ENCODE results near the gene CNTFR. TPM values are rescaled to one million over a fixed set of nuclear protein-coding genes. Genes with fewer than 3 reads are reported as not detected.
A peak's percentile ranks its signal among the peaks of the same experiment; 100 is the strongest.

Gene CNTFR
- polyA plus RNA-seq, 1 donor, result 34.6 TPM

DNA sequence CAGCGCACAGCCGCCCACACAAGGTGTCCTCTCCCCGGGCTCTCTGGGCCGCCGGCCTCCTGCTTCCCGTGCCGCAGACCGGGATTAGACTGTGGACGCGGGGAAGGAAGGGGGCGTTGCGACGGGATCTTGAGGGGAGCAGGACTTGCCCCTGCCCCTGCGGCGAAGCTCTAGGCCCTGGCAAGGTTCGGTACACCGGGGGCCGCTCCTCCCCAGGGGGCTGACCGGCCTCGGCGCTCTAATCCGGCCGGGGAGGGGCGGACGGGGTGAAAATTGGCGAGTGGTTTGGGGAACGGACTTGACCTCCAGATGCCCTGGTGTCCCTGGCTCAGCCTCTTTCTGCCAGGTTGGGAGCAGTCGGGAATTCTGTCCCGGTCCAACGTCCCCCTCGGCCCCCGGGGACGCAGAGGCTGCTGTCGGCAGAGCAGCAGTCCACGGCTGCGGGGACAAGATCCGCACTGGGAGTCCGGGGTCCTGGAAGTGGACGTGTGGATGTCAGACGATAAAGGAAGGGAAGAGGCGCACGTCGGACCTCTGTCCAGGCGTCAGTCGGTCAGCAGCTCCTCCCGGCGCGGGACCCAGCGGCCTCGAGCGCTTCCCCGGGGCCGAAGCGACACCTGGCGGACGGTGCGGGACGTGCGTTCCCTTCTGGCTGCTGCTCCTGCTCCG lies 1.9 kb upstream of the CNTFR start:
- no peak for DNase-seq

GRCh38 chr9:34590381-34591247 lies 1.1 kb upstream of the CNTFR start:
- no peak for DNase-seq

DNA sequence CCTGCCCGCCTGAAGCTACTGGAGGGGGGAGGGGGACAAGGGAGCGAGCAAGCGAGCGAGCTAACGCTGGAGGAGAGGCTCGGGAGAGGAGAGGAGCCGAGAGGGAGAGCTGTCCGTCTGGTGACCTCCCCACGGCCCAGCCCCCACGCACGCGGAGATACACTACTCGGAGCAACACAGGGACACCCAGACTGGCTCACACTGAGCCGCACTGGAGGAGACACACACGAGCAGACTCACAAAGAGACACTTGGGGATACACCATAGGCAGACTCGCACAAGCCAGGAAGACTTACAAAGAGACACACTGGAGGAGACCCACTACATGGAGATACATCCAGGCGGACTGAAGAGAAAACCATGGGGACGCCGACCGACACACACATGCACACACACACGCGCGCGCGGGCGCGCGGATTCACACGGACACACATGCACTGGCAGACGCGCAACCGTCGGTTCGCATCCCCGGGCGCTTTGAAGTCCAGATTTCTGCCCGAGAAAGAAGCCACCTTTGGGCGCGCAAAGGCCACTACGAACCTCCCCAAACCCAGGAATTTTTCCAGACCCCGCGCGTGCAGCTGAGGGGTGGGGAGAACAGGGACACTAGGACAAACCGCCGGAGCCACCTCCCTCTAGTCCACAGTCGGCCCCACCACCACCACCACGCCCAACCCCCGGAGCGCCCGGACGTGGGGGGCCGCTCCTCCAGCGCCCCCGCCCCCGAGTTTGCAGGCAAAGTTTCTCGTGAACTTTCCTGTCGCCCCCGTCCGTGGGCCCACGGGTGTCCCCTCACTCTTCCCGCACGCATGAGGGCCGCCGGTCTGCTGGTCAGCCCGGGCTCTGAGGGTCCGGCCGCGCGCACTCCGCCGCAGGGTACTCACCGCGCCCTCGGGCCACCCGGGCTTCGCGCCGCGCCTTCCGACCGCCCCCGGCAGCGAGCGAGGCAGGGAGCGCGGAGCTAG lies 571 bp downstream of the CNTFR start:
- DNase-seq, result no peak

DNA sequence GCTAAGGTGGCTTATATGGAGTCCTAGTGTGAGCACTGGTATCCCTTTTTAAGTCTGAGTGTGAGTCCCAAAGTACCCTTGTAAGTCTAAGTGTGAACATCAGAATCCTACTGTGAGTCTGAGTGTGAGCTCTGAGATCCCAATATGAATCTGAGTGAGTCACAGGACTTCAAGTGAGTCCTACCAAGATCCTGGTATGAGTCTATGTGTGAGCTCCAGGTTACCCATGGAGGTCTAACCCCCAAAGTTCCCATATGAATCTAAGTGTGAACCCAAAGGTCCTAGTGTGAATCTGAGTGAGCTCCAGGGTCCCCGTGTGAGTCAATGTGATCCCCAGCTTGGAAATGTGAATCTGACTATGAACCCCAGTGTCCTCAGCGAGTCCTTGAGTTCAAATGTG lies 2.3 kb downstream of the CNTFR start:
- DNase-seq, result no peak

GRCh38 chr9:34585946-34586669 lies 3.4 kb downstream of the CNTFR start:
- no peak for DNase-seq

DNA sequence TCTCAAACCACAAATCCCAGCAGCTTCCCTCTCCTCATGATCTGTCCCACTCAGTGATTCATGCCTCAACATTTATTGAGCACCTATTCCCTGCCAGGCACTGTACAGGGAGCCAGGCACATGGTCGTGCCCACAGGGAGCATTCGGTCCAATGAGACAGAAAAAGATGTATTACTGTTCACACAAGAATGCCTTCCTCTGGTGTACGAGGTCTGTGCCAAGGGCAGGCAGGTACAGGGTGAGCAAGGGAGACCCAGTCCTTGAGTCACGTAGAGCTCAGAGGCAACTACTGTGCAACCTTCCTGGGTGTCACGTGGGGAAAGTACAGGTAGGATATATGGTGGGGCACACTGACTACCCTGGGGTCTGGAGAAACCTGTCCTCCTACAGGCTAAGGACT lies 4.6 kb downstream of the CNTFR start:
- DNase-seq, result no peak

GRCh38 chr9:34582787-34583186 lies 6.7 kb downstream of the CNTFR start:
- no peak for DNase-seq

- DNase-seq, result no peak
Observed at GRCh38 chr9:34581318-34581717, 8.2 kb downstream of the CNTFR start.

- DNase-seq, result no peak
Observed at GRCh38 chr9:34580358-34580757, 9.2 kb downstream of the CNTFR start.

- no peak for DNase-seq
Observed at GRCh38 chr9:34579808-34580163, 9.7 kb downstream of the CNTFR start.

DNA sequence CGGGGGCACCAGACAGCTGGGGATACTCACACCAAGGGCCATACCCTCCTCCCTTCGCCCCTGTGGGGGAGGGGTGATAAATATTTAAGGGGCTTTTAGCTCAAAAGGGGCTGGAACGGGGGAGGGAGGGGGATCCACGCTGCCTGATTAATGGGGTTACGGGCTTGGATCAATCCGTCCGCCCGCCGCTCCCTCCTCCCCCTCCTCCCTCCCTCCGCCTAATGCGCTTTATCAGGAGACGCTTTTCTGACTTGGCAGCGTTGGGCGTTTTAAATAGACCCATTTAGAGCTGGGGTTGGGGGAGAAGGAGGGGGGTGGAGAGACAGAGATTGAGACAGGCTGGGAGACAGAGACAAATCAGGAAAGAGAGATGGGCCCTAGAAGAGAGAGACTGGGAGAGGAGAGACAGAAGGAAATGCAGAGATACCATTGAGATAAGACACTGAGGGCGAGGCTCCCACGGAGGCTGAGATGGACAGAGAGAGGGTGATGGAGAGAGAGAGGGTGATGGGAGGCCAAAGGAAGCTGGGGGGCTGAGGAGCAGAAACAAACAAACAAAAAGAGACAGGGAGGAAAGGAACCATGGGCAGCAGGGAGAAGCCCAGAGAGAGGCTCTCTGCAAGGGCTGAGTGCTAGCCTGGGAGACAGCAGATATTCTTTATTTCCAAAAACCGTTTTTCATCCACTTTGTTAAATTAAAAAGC lies 10.3 kb downstream of the CNTFR start:
- no peak for DNase-seq

DNA sequence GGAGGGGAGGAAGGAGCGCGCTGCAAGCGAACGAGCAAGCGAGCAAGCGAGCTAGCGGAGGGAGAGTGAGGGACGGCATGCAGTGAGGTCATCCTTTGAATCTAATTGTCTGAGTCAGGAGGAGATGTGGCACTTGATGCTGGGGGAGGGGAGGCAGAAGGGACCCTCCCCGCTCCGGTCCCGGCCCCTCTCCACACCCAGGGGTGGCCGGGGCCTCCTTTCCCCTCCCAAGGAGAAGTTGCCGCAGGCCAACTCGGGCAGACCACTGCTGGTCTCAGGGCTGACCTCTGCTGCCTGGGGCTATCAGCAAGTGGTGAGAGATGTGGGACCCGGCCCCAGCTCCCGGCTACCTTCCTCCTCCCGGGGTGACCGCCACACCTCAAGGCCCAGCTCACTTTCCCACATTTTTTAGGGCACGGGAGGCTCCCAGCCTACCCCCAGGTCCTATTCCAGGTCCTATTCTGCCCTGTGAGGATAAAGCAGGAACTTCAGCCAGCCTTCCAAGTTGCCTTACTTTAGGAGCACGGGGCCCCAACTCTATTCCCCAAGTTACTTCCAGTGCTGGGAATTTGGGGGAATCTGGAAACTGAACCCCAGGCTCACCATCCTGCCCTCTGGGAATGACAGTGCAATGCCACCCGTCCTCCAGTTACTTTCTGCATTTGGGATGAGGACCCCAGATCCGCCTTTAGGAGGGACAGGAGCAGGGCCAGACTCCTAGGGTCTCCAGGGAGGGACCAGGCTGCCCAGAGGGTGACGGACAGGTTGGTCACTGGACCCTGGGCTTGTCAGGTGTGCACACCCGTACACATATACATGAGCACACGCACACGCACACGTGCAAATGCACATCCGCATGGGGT lies 11.1 kb downstream of the CNTFR start:
- no peak for DNase-seq

- peak; percentile 83 for DNase-seq
Observed at GRCh38 chr9:34577400-34578240, 11.9 kb downstream of the CNTFR start.

GRCh38 chr9:34576597-34577399 lies 12.7 kb downstream of the CNTFR start:
- DNase-seq, result no peak

DNA sequence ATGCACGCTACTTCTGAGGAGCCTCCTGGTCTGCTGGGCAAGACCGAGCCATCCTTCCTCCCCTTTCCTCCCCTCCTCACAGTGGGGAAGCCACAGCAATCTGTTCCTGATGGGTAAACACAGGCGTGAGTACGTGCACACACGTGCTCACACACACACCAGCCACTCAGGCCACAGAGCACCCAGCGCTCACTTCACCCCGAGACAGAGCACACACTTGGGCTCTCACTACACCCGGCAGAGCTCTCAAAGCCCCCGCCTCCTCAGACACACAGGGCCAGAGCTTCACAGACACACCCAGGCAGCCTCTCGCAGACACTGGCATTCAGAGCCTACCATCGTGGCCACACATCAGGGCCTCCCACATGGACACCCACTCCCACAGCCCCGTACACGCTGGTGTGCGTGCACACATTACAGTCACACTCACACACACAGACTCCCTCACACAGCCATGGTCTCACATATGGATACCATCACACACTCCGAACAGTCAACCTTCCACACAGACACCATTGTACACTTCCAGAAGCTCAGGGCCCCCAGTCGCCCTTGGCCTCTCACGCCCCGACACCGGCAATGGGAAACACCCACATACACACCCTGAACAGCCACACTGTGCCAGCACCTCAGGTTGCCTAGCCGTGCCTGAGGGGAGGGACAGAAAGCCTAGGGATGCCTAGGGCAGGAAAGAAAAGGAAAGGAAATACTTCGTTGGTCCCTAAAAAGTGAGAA lies 13.5 kb downstream of the CNTFR start:
- DNase-seq, result no peak

GRCh38 chr9:34575241-34575640 lies 14.3 kb downstream of the CNTFR start:
- no peak for DNase-seq

DNA sequence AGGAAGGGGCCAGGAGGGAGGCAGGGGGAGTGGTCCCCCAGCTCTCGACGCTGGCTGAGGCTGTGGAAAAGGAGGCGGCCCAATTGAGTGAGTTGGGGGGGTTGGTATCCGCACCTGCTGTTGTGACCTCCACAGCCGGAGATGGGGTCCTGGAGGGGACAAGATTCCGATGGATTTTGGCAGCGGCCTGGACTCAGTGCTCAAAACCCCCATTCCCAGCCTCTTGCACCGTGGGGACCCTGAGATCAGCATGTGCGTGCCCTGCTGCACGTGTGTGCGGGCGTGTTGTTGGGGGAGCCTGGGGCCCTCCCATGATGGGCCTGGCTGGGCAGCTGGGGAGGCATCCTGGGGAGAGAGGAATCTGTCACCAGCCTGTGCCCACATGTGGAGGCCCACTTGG lies 15.0 kb downstream of the CNTFR start:
- no peak for DNase-seq

All from left kidney (tissue), 2 donors.